Astrocyte (in vitro differentiated cells and primary cell): ENCODE measurements around the gene TAF8. TPM values are rescaled to one million over a fixed set of nuclear protein-coding genes. Genes with fewer than 3 reads are reported as not detected.

Source experiments
- DNase-seq: peaks from one replicate; pipeline ENCODE4 v3.0.0-alpha.2; 2010; ENCODE audit warnings: low read depth
- FAIRE-seq: peaks from 2 replicates; lab custom pipeline; 2011; peaks lifted over from hg19 to GRCh38; lab: Jason Lieb, UNC
- H2AFZ ChIP-seq: 2 replicates; pipeline ENCODE4 v1.6.0; 2012; ENCODE audit warnings: low read depth, low read length, inconsistent platforms
- H3K27ac ChIP-seq: 2 replicates; pipeline ENCODE4 v1.5.1; 2011; ENCODE audit warnings: low read depth, low read length, inconsistent platforms
- H3K27me3 ChIP-seq: 2 replicates; pipeline ENCODE4 v1.6.0; 2011; ENCODE audit warnings: low read length, inconsistent platforms; ENCODE audit not compliant: insufficient read depth
- H3K36me3 ChIP-seq: 2 replicates; pipeline ENCODE4 v1.5.1; 2011; ENCODE audit warnings: low read length, inconsistent platforms; ENCODE audit not compliant: insufficient read depth
- H3K4me1 ChIP-seq: 2 replicates; pipeline ENCODE4 v1.5.1; 2011; ENCODE audit warnings: low read length, inconsistent platforms; ENCODE audit not compliant: insufficient read depth
- H3K4me2 ChIP-seq: 2 replicates; pipeline ENCODE4 v1.6.0; 2012; ENCODE audit warnings: low read length, inconsistent platforms
- H3K4me3 ChIP-seq: 2 replicates; pipeline ENCODE4 v1.5.1; 2011; ENCODE audit warnings: low read depth, mild to moderate bottlenecking, low read length, inconsistent platforms; ENCODE audit not compliant: insufficient read depth
- H3K79me2 ChIP-seq: 2 replicates; pipeline ENCODE4 v1.6.0; 2012; ENCODE audit warnings: mild to moderate bottlenecking, low read length, inconsistent platforms; ENCODE audit not compliant: insufficient read depth
- H3K9ac ChIP-seq: 2 replicates; pipeline ENCODE4 v1.6.0; 2012; ENCODE audit warnings: mild to moderate bottlenecking, low read length, inconsistent platforms
- H3K9me3 ChIP-seq: 2 replicates; pipeline ENCODE4 v1.5.1; 2012; ENCODE audit warnings: low read depth, mild to moderate bottlenecking, low read length, inconsistent platforms; ENCODE audit not compliant: insufficient read depth
- H4K20me1 ChIP-seq: 2 replicates; pipeline ENCODE4 v1.6.0; 2012; ENCODE audit warnings: low read length, inconsistent platforms; ENCODE audit not compliant: insufficient read depth
- H3K27ac Mint-ChIP-seq: one replicate; pipeline ENCODE4 v1.8.0; 2021; ENCODE audit warnings: mild to moderate bottlenecking, mixed read lengths; ENCODE audit not compliant: unreplicated experiment
- H3K27me3 Mint-ChIP-seq: one replicate; pipeline ENCODE4 v1.8.0; 2021; ENCODE audit warnings: low read depth, mixed read lengths; ENCODE audit not compliant: unreplicated experiment
- H3K36me3 Mint-ChIP-seq: one replicate; pipeline ENCODE4 v1.8.0; 2021; ENCODE audit warnings: low read depth, mixed read lengths; ENCODE audit not compliant: unreplicated experiment
- H3K4me1 Mint-ChIP-seq: one replicate; pipeline ENCODE4 v1.8.0; 2021; ENCODE audit warnings: low read depth, mixed read lengths; ENCODE audit not compliant: unreplicated experiment
- H3K4me3 Mint-ChIP-seq: one replicate; pipeline ENCODE4 v1.8.0; 2021; ENCODE audit warnings: mild to moderate bottlenecking, moderate library complexity, mixed read lengths; ENCODE audit not compliant: unreplicated experiment
- H3K9me3 Mint-ChIP-seq: one replicate; pipeline ENCODE4 v1.8.0; 2021; ENCODE audit warnings: mild to moderate bottlenecking, mixed read lengths; ENCODE audit not compliant: unreplicated experiment
- CTCF ChIP-seq: IDR thresholded peaks from 2 replicates; pipeline ENCODE4 v1.5.1; 2011; ENCODE audit warnings: low read depth, mild to moderate bottlenecking, inconsistent platforms, low read length, moderate library complexity; ENCODE audit not compliant: insufficient read depth
- EZH2 ChIP-seq: IDR thresholded peaks from 2 replicates; pipeline ENCODE4 v1.6.1; 2012; ENCODE audit warnings: mild to moderate bottlenecking, low read length, inconsistent platforms; ENCODE audit not compliant: insufficient read depth
- total RNA-seq: library from RNA; stranded (reverse); gene quantifications from 2 replicates; pipeline ENCODE4 v1.2.1, GENCODE V29; 2021

TAF8 gene
- total RNA-seq, 1 donor from 2014 or later = 14.8 TPM

- Mint-ChIP-seq H3K9me3 (no peaks in the 10 kb centered on the region), H3K4me3 (no peak overlapping the region), H3K27me3 (no peaks in the 10 kb centered on the region), H3K4me1 (peaks cover 21% of the 10 kb centered on the region), H3K36me3 (no peaks in the 10 kb centered on the region), H3K27ac (no peak overlapping the region)
- Histone ChIP-seq H3K79me2 (no peaks in the 10 kb centered on the region), H3K4me1 (no peaks in the 10 kb centered on the region), H2AFZ (no peak overlapping the region), H3K36me3 (no peaks in the 10 kb centered on the region), H3K9ac (no peak overlapping the region), H3K27ac (no peak overlapping the region), H3K9me3 (no peaks in the 10 kb centered on the region), H4K20me1 (no peaks in the 10 kb centered on the region), H3K4me3 (no peak overlapping the region), H3K4me2 (no peak overlapping the region), H3K27me3 (no peaks in the 10 kb centered on the region)
- DNase-seq = no peak
- TF ChIP-seq EZH2 = no peak
- no peak for FAIRE-seq
Measured at GRCh38 chr6:42010185-42010891, 40.0 kb upstream of the TAF8 start.

GRCh38 chr6:42010909-42011308, 39.4 kb upstream of the TAF8 start:
- H3K79me2 ChIP-seq = no peaks in the 10 kb centered on the region
- no peaks in the 10 kb centered on the region for H3K27me3 ChIP-seq
- H3K4me3 ChIP-seq = no peak overlapping the region
- TF ChIP-seq EZH2 (no peak), CTCF (no peak)
- no peaks in the 10 kb centered on the region for H4K20me1 ChIP-seq
- no peaks in the 10 kb centered on the region for H3K9me3 Mint-ChIP-seq
- FAIRE-seq = no peak
- no peaks in the 10 kb centered on the region for H3K36me3 ChIP-seq
- H3K4me1 ChIP-seq = no peaks in the 10 kb centered on the region
- H3K36me3 Mint-ChIP-seq = no peaks in the 10 kb centered on the region
- no peaks in the 10 kb centered on the region for H3K27me3 Mint-ChIP-seq
- no peak overlapping the region for H2AFZ ChIP-seq
- H3K4me1 Mint-ChIP-seq = peaks cover 21% of the 10 kb centered on the region
- no peak overlapping the region for H3K4me3 Mint-ChIP-seq
- H3K9ac ChIP-seq = no peak overlapping the region
- DNase-seq = no peak
- no peak overlapping the region for H3K27ac Mint-ChIP-seq
- H3K4me2 ChIP-seq = no peak overlapping the region
- no peaks in the 10 kb centered on the region for H3K9me3 ChIP-seq
- H3K27ac ChIP-seq = no peak overlapping the region

GRCh38 chr6:42012501-42013133, 37.7 kb upstream of the TAF8 start:
- H2AFZ ChIP-seq = no peak overlapping the region
- H3K4me3 Mint-ChIP-seq = no peak overlapping the region
- no peak overlapping the region for H3K4me3 ChIP-seq
- H3K79me2 ChIP-seq = no peaks in the 10 kb centered on the region
- H4K20me1 ChIP-seq = no peaks in the 10 kb centered on the region
- no peaks in the 10 kb centered on the region for H3K36me3 Mint-ChIP-seq
- no peaks in the 10 kb centered on the region for H3K27me3 Mint-ChIP-seq
- peaks cover 30% of the 10 kb centered on the region for H3K4me1 Mint-ChIP-seq
- H3K27me3 ChIP-seq = no peaks in the 10 kb centered on the region
- no peak overlapping the region for H3K9ac ChIP-seq
- H3K27ac Mint-ChIP-seq = peak overlapping the region; percentile 48
- FAIRE-seq (no peak), DNase-seq (no peak)
- peaks cover 9% of the 10 kb centered on the region for H3K4me1 ChIP-seq
- TF ChIP-seq EZH2 (no peak), CTCF (no peak)
- no peaks in the 10 kb centered on the region for H3K9me3 Mint-ChIP-seq
- H3K27ac ChIP-seq = no peak overlapping the region
- H3K4me2 ChIP-seq = no peak overlapping the region
- no peaks in the 10 kb centered on the region for H3K9me3 ChIP-seq
- no peaks in the 10 kb centered on the region for H3K36me3 ChIP-seq
